CD4-positive, alpha-beta memory T cell (primary cell): ENCODE data around the gene SLC46A1. TPM values are rescaled to one million over a fixed set of nuclear protein-coding genes. Genes with fewer than 3 reads are reported as not detected.

Experiments used
- CTCF ChIA-PET: fragments of 350-600 bp; sonication (Branson Sonifier 250); formaldehyde crosslinking; loops from one replicate; lab custom pipeline; 2021; ENCODE audit warnings: inconsistent platforms; ENCODE audit not compliant: partially characterized antibody; lab: Charles Lee
- POLR2A ChIA-PET: fragments of 350-600 bp; sonication (Branson Sonifier 250); formaldehyde crosslinking; loops from one replicate; lab custom pipeline; 2021; ENCODE audit not compliant: partially characterized antibody; lab: Charles Lee
- DNase-seq, 5 donors: peaks; one replicate each; pipeline versions ENCODE4 v3.0.0 to v3.0.0-alpha.2; 2020 to 2022; ENCODE audit warnings: mixed read lengths in 1 of 5
- H3K27ac ChIP-seq: one replicate; pipeline ENCODE4 v1.7.0; 2013; ENCODE audit warnings: low read depth, low read length
- H3K27me3 ChIP-seq: 2 replicates; pipeline ENCODE4 v1.7.0; 2013; ENCODE audit warnings: mild to moderate bottlenecking, low read length, moderate library complexity; ENCODE audit not compliant: insufficient read depth
- H3K36me3 ChIP-seq: 2 replicates; pipeline ENCODE4 v1.7.0; 2013; ENCODE audit warnings: mild to moderate bottlenecking, low read length, moderate library complexity; ENCODE audit not compliant: insufficient read depth
- H3K4me1 ChIP-seq: 2 replicates; pipeline ENCODE4 v1.7.0; 2013; ENCODE audit warnings: mild to moderate bottlenecking, low read length, moderate library complexity; ENCODE audit not compliant: insufficient read depth
- H3K4me3 ChIP-seq, 2 donors: one replicate each; pipeline ENCODE4 v1.7.0; 2013; ENCODE audit warnings: low read length in 2 of 2, mild to moderate bottlenecking in 1 of 2
- H3K9me3 ChIP-seq, 2 donors: one replicate each; pipeline ENCODE4 v1.7.0; 2013; ENCODE audit warnings: low read length in 2 of 2, control low read depth in 1 of 2; ENCODE audit not compliant: control insufficient read depth in 1 of 2
- H3K27ac Mint-ChIP-seq, 7 donors: one replicate each; pipeline ENCODE4 v1.8.0; 2020 to 2021; ENCODE audit warnings: mixed read lengths in 7 of 7, mild to moderate bottlenecking in 6 of 7, inconsistent platforms in 3 of 7, moderate library complexity in 3 of 7
- H3K27me3 Mint-ChIP-seq, 2 donors: one replicate each; pipeline ENCODE4 v1.8.0; 2020 to 2021; ENCODE audit warnings: mixed read lengths in 2 of 2
- H3K36me3 Mint-ChIP-seq, 2 donors: one replicate each; pipeline ENCODE4 v1.8.0; 2020 to 2021; ENCODE audit warnings: mixed read lengths in 2 of 2, inconsistent platforms in 1 of 2, mild to moderate bottlenecking in 1 of 2
- H3K4me1 Mint-ChIP-seq, 4 donors: one replicate each; pipeline ENCODE4 v1.8.0; 2020 to 2021; ENCODE audit warnings: mixed read lengths in 4 of 4, mild to moderate bottlenecking in 1 of 4
- H3K4me3 Mint-ChIP-seq, 8 donors: one replicate each; pipeline ENCODE4 v1.8.0; 2020 to 2021; ENCODE audit warnings: mixed read lengths in 8 of 8, mild to moderate bottlenecking in 7 of 8, moderate library complexity in 6 of 8, inconsistent platforms in 3 of 8
- H3K9me3 Mint-ChIP-seq, 8 donors: one replicate each; pipeline ENCODE4 v1.8.0; 2020 to 2021; ENCODE audit warnings: mixed read lengths in 8 of 8, mild to moderate bottlenecking in 5 of 8, inconsistent platforms in 3 of 8, moderate library complexity in 1 of 8
- intact Hi-C: fragments of 100-400 bp; cut with micrococcal nuclease; formaldehyde crosslinking; loops from one replicate; pipeline ENCODE4 v1.15.1; 2023
- polyA plus RNA-seq, 2 donors: library from polyadenylated mRNA; unstranded; fragments of 300-500 nt; fragmentation: Illumina TruSeq; gene quantifications; one replicate each; pipeline ENCODE4 v1.2.3, GENCODE V29; 2021
- total RNA-seq, 2 experiments: library from RNA; stranded (reverse); gene quantifications; one replicate each; pipeline ENCODE4 v1.2.3, GENCODE V29; 2021

Gene SLC46A1
- total and polyA plus RNA-seq, 4 experiments from 2014 or later, result 2.3 to 2.6 (median 2.4) TPM; not detected in 1

DNA sequence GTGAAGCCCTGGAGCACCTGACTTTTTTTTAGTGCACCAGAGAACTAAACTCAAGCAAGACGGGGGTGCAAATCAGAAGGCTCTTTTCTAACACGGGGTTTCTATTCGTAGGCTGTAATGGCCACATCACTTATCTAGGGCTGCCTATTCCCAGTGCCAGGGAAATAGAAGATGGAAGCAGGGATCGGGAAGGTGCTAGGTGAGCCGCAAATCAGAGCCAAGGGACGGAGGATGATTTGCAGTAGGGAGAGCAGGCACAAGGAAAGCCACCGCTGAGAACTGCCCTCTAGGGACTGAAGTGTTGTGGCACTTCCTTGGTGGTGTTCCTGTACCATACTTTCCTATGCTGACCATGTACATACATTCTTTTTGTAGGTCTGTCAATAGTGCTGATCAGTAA, 7.8 kb upstream of the SLC46A1 start:
- peaks cover under 1% of the 10 kb centered on the region for H3K27me3 ChIP-seq
- no peak for DNase-seq
- no peak overlapping the region for H3K27ac ChIP-seq
- no peak overlapping the region for H3K27ac Mint-ChIP-seq
- no peak overlapping the region for H3K4me3 ChIP-seq
- intact Hi-C loops, result no loop called here
- no peaks in the 10 kb centered on the region for H3K36me3 ChIP-seq
- no peaks in the 10 kb centered on the region for H3K9me3 ChIP-seq
- no peaks in the 10 kb centered on the region for H3K36me3 Mint-ChIP-seq
- no peak overlapping the region for H3K4me3 Mint-ChIP-seq
- CTCF ChIA-PET, result no interaction called here
- POLR2A ChIA-PET, result no interaction called here
- peaks cover 5 to 21% of the 10 kb centered on the region in 2 donors for H3K27me3 Mint-ChIP-seq
- H3K4me1 Mint-ChIP-seq, result peaks cover 4 to 7% (median 5%) of the 10 kb centered on the region in 4 donors
- no peaks in the 10 kb centered on the region for H3K4me1 ChIP-seq
- no peaks in the 10 kb centered on the region for H3K9me3 Mint-ChIP-seq

DNA sequence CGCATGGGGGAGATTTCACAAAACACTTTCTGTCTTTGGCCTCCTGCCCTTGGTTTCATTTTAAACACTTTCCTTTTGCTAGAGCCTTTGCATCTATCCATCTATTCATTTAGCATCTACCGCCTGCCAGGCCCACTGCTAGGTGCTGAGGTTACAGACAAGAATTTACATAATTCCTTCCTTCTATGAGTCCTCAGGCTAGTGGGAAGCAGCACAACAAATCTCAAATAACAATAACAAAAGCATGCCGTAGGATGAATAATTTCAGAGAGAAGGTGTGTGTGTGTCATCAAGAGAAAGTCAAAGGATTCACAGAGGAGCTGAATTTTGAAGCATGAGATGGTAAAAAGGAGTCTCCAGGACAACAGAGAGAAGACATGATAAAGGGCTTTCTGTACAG, 6.1 kb upstream of the SLC46A1 start:
- Mint-ChIP-seq H3K4me1 (peaks cover 4 to 6% (median 5%) of the 10 kb centered on the region in 4 donors), H3K9me3 (no peaks in the 10 kb centered on the region), H3K27ac (no peak overlapping the region), H3K4me3 (no peak overlapping the region), H3K36me3 (no peaks in the 10 kb centered on the region), H3K27me3 (peaks cover 8 to 27% of the 10 kb centered on the region in 2 donors)
- POLR2A ChIA-PET, result no interaction called here
- H3K9me3 ChIP-seq, result no peaks in the 10 kb centered on the region
- CTCF ChIA-PET, result no interaction called here
- intact Hi-C loops, result no loop called here
- H3K4me1 ChIP-seq, result no peaks in the 10 kb centered on the region
- no peak overlapping the region for H3K4me3 ChIP-seq
- no peaks in the 10 kb centered on the region for H3K36me3 ChIP-seq
- peaks cover 5% of the 10 kb centered on the region for H3K27me3 ChIP-seq
- DNase-seq, result no peak
- H3K27ac ChIP-seq, result no peak overlapping the region

DNA sequence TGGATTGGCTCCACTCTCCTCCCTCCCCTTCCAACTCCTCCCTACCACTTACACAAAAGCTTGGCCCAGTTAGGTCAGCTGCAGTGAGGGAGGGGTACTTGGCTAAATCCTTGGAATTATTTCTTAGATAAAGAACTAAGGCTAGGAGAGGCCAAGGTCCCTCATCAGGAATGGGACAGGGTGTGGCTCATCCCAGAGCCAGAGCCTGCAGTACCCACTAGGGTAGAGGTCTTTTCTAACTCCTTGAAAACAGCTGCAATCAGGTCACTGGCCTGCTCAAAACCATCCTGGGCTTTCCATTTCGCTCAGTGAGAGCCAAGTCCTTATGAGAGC, 1.9 kb upstream of the SLC46A1 start:
- Mint-ChIP-seq H3K27me3 (peaks cover 4 to 15% of the 10 kb centered on the region in 2 donors), H3K27ac (no peak overlapping the region), H3K36me3 (no peaks in the 10 kb centered on the region), H3K4me3 (no peak overlapping the region), H3K4me1 (peaks cover 5 to 15% (median 9%) of the 10 kb centered on the region in 4 donors), H3K9me3 (no peaks in the 10 kb centered on the region)
- Histone ChIP-seq H3K27ac (no peak overlapping the region), H3K36me3 (no peaks in the 10 kb centered on the region), H3K27me3 (peaks cover 5% of the 10 kb centered on the region), H3K9me3 (no peaks in the 10 kb centered on the region), H3K4me3 (no peak overlapping the region), H3K4me1 (peaks cover 14% of the 10 kb centered on the region)
- ChIA-PET CTCF (interaction anchor here (1.8 kb wide), 1 partner anchor 9 kb away, joined by 8 read pairs; no protein-coding TSS in a partner anchor), POLR2A (interaction anchor here (1.9 kb wide), 1 partner anchor 51 kb away, joined by 5 read pairs; no protein-coding TSS in a partner anchor)
- no peak for DNase-seq
- intact Hi-C loops, result no loop called here

DNA sequence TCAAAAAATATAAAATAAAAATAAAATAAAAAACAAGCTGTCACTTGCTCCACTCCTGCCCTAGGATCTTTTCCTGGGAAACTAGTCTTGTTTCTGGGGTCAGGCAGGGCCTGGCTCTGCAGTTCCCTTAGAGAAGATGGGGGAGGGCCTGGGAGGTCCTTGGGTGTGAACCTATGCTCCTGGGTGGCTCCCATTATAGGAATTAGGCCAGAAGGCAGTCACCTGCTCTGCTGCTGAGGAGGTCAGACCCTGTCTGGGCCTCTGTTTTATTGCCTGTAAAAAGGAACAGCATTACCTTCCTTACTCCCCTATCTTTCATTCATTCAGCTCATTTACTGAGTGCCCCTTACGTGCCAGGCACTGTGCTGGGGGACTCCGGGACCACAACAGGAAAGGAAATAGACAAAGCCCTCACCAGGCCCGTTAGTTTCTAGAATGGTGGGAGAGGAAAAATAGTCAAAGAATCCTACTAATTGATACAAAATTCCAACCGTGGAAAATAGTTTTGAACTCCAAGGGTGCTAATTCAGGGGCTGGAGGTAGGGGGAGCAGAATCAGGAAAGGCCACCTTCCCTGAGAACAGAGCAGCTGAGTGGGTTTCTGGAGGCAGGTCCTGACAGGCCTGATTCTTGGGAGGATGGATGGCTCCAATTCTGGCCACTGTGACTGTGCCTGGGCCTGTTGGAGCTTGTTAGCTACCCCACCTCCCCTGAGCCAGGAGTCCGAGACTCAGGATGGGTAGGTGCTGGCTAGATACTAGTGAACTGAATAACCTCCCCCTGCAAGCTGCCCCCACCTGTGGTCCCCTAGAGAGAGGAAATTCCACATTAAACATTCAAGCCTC, 1.3 kb upstream of the SLC46A1 start:
- no peak overlapping the region for H3K27ac ChIP-seq
- no peaks in the 10 kb centered on the region for H3K36me3 Mint-ChIP-seq
- ChIA-PET CTCF (interaction anchor here (1.8 kb wide), 1 partner anchor 9 kb away, joined by 8 read pairs; no protein-coding TSS in a partner anchor), POLR2A (interaction anchor here (1.9 kb wide), 1 partner anchor 51 kb away, joined by 5 read pairs; no protein-coding TSS in a partner anchor)
- peaks cover 5 to 21% (median 12%) of the 10 kb centered on the region in 4 donors for H3K4me1 Mint-ChIP-seq
- no peaks in the 10 kb centered on the region for H3K9me3 ChIP-seq
- peak overlapping the region in 1 of 7 donors; percentile 59 for H3K27ac Mint-ChIP-seq
- H3K9me3 Mint-ChIP-seq, result no peaks in the 10 kb centered on the region
- no peak for DNase-seq
- intact Hi-C loops, result no loop called here
- no peaks in the 10 kb centered on the region for H3K36me3 ChIP-seq
- peak overlapping the region in 5 of 8 donors; percentile 26 to 57 (median 41) for H3K4me3 Mint-ChIP-seq
- peaks cover 5% of the 10 kb centered on the region for H3K27me3 ChIP-seq
- peaks cover 3 to 15% of the 10 kb centered on the region in 2 donors for H3K27me3 Mint-ChIP-seq
- H3K4me3 ChIP-seq, result no peak overlapping the region
- peaks cover 14% of the 10 kb centered on the region for H3K4me1 ChIP-seq

DNA sequence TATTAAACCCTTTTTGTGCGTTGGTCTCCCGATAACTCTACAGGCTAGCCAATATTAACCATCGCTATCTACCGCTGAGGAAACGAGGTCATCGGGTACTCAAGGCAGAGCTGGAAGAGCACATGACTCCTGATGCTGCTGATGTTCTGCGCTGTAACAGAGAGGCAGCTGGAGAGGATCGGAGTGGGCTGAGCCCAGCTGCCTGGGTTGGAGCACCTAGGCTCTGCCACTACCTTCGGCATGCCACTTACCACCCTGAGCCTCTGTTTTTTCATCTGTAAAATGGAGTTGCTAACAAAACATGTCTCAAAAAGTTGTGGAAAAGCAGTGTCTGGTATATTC, 432 bp upstream of the SLC46A1 start:
- Histone ChIP-seq H3K27ac (no peak overlapping the region), H3K27me3 (peaks cover 5% of the 10 kb centered on the region), H3K4me3 (peak overlapping the region; percentile 47 to 48), H3K4me1 (peaks cover 14% of the 10 kb centered on the region), H3K9me3 (no peaks in the 10 kb centered on the region), H3K36me3 (no peaks in the 10 kb centered on the region)
- ChIA-PET POLR2A (interaction anchor here (0.6 to 3.6 kb wide), 3 partner anchors 22 to 752 kb away, joined by 3 to 11 read pairs (median 5); no protein-coding TSS in a partner anchor), CTCF (no interaction called here)
- Mint-ChIP-seq H3K4me1 (peaks cover 5 to 26% (median 13%) of the 10 kb centered on the region in 4 donors), H3K4me3 (peak overlapping the region; percentile 75 to 82 (median 78)), H3K9me3 (no peaks in the 10 kb centered on the region), H3K27ac (peak overlapping the region in 4 of 7 donors; percentile 29 to 63 (median 48)), H3K27me3 (peaks cover 3 to 10% of the 10 kb centered on the region in 2 donors), H3K36me3 (no peaks in the 10 kb centered on the region)
- intact Hi-C loops, result no loop called here
- no peak for DNase-seq

DNA sequence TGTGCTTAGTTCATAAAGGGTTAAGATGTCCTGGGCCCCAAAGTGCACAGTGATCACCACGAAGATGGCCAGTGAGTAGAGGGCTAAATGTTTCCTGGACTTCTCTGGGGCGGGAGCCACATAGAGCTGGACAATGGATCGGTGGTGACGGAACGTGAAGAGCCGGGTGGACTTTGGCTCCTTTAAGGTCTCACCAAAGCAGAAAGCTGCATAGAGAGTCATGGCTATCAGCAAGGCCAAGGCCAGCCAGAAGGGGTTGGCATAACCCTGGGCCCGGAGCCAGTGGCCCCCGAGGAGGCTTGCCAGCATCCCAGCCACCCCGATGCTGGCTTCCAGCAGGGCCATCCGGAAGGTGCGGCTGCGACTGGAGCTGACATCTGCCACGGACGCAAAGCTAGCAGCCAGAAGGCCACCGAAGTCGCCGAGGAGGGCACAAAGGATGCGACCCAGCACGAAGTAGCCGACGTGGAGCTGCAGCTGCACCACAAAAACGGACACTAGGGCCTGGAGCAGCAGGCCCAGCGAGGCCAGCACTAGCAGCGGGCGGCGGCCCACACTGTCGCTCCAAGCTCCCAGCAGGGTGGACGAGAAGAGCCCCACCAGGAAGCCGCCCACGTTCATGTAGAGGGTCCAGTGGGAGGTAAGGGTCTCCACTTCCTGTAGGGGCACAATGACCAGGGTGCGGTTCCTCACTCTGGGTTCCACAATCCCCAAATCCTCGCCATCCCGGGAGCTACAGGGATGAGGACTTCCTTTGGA, 1.0 kb downstream of the SLC46A1 start:
- Histone ChIP-seq H3K27ac (no peak overlapping the region), H3K4me1 (peaks cover 14% of the 10 kb centered on the region), H3K9me3 (no peaks in the 10 kb centered on the region), H3K36me3 (no peaks in the 10 kb centered on the region), H3K27me3 (peaks cover 5% of the 10 kb centered on the region), H3K4me3 (peak overlapping the region; percentile 47 to 48)
- Mint-ChIP-seq H3K27ac (peak overlapping the region in 1 of 7 donors; percentile 74), H3K4me3 (peak overlapping the region; percentile 31 to 86 (median 76)), H3K36me3 (no peaks in the 10 kb centered on the region), H3K27me3 (peaks cover 3 to 10% of the 10 kb centered on the region in 2 donors), H3K9me3 (no peaks in the 10 kb centered on the region), H3K4me1 (peaks cover 5 to 26% (median 13%) of the 10 kb centered on the region in 4 donors)
- ChIA-PET CTCF (interaction anchor here (2.6 kb wide), 1 partner anchor 12 kb away, joined by 16 read pairs; no protein-coding TSS in a partner anchor), POLR2A (interaction anchor here (1.3 to 3.6 kb wide), 2 partner anchors 20 to 47 kb away, joined by 4 to 11 read pairs; a partner anchor contains a TSS)
- intact Hi-C loops, result no loop called here
- no peak for DNase-seq

- H3K27ac Mint-ChIP-seq, result no peak overlapping the region
- no peak overlapping the region for H3K27ac ChIP-seq
- H3K9me3 ChIP-seq, result no peaks in the 10 kb centered on the region
- peaks cover 3 to 7% of the 10 kb centered on the region in 2 donors for H3K27me3 Mint-ChIP-seq
- H3K4me1 ChIP-seq, result peaks cover 14% of the 10 kb centered on the region
- DNase-seq, result no peak
- H3K27me3 ChIP-seq, result peaks cover 5% of the 10 kb centered on the region
- peaks cover 5 to 26% (median 13%) of the 10 kb centered on the region in 4 donors for H3K4me1 Mint-ChIP-seq
- POLR2A ChIA-PET, result interaction anchor here (0.6 to 3.6 kb wide), 3 partner anchors 20 to 46 kb away, joined by 3 to 11 read pairs (median 4); a partner anchor contains a TSS
- H3K4me3 Mint-ChIP-seq, result peak overlapping the region; percentile 31 to 66 (median 49)
- no peaks in the 10 kb centered on the region for H3K36me3 Mint-ChIP-seq
- no peak overlapping the region for H3K4me3 ChIP-seq
- H3K36me3 ChIP-seq, result no peaks in the 10 kb centered on the region
- CTCF ChIA-PET, result interaction anchor here (2.6 kb wide), 1 partner anchor 12 kb away, joined by 16 read pairs; no protein-coding TSS in a partner anchor
- intact Hi-C loops, result no loop called here
- H3K9me3 Mint-ChIP-seq, result no peaks in the 10 kb centered on the region
Measured at GRCh38 chr17:28404461-28404811, 1.6 kb downstream of the SLC46A1 start.
